ENCODE measurements around the gene AADAC.
"Not testable (repeated sequence)": the region's sequence is repeated elsewhere in the genome, so short reads cannot be mapped to it uniquely, and the experiment has no call there.

AADAC gene, protein sequence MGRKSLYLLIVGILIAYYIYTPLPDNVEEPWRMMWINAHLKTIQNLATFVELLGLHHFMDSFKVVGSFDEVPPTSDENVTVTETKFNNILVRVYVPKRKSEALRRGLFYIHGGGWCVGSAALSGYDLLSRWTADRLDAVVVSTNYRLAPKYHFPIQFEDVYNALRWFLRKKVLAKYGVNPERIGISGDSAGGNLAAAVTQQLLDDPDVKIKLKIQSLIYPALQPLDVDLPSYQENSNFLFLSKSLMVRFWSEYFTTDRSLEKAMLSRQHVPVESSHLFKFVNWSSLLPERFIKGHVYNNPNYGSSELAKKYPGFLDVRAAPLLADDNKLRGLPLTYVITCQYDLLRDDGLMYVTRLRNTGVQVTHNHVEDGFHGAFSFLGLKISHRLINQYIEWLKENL

DNA sequence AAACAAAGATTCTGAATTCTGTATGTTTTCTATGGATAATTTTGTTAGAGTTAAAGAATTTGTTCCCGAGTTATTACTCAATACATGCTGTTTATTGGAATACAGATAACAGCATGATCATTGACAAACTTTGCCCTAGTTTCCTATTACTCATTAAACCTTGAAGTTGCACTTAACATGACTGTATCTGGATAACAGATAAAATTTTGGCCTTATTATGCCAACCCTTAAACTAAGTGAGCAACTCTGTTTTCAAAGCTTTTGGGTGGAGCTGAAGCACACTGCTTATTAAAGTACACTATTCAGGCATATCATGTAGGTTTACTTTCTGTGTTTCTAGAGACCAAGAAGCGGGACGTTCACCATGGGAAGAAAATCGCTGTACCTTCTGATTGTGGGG lies at the start of gene AADAC:
AADAC (plus strand) TSS at position 318 of the 400 bp plus-strand sequence; CDS start at position 365, 47 bp downstream.
- no peak for DNase-seq (ENCODE audit: low read depth)

DNA sequence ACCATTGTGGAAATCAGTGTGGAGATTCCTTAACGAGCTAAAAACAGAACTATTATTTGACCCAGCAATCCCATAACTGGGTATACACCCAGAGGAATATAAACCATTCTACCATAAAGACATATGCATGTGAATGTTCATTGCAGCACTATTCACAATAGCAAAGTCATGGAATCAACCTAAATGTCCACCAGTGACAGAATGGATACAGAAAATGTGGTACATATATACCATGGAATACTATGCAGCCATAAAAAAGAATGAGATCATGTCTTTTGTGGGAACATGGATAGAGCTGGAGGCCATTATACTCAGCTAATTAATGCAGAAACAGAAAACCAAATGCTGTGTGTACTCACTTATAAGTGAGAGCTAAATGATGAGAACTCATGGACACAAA lies 49.2 kb upstream of the AADAC start:
- not testable (repeated sequence) for DNase-seq (ENCODE audit: low read depth)

DNA sequence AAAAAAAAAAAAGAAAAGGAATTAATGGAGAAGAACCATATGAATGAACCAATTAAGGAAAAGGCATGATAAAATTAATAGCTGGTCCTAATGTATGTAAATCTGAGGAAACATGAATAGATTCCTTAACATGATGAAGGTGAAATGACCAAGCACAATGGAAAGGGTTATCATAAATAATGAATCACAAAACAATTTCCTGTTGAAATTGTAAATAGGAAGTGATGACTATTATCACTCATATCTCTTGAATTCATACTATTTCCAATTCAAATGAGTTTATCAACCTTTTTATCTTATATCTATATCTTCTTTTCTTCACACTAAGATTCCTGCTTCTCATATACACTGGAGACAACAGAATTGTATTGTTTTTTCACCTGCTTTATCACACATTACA lies 48.2 kb upstream of the AADAC start:
- no peak for DNase-seq (ENCODE audit: low read depth)

DNA sequence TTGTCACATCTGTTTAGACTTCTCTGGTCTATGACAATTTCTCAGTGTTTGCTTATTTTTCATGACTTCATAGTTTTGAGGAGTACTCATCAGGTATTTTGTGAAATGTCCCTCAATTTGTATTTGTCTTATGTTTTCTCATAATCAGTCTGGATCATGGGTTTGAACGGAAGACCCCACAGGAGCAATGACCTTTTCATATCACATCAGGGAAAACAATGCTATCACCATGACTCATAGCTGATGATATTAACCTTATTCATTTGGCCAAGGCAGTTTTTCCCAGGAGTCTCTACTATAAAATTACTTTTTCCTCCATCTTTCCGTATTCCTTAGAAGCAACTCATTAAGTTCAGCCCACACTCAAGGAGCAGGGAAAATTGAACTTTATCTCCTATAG lies 47.5 kb upstream of the AADAC start:
- DNase-seq (ENCODE audit: low read depth) = no peak

DNA sequence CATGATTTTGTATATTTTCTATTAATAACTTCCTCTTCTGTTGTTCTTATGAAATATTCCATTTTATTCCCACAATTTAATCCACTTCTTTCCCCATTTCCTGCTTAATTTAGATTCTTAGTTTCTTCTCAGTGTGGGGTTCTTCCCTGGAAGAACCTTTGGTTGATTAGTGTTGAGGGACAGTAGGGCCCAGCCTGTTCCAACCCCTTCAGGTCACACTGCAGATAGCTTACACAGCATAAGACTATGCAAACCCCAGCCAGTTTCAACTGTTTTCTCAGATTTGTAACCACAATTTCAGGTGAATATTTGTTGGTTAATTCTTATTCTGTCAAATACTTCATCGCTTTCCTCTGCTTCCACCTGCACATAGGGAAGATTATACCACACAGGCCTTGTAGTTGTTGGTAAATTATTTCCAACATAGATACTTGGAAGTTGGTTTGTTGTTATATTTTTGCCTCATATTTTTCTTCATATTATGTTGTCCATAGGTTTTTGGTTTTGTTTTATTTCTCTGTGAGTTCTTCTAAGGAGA lies 45.5 kb upstream of the AADAC start:
- no peak for DNase-seq (ENCODE audit: low read depth)

DNA sequence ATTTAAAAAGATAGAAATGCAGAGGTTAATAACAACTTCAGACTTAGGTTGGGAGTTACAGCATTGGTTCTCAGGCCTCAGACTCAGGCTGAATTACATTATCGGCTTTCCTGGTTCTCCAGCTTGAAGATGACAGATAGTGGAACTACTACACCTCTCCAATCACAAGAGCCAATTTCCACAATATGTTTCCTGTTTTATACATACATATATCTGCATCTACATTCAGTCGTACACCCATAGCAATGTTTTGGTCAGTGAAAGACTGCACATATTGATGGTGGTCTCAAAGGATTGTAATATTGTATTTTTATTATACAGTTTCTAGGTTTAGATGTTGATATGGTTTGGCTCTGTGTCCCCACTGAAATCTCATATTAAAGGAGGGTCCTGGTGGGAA lies 44.7 kb upstream of the AADAC start:
- DNase-seq (ENCODE audit: low read depth) = no peak

DNA sequence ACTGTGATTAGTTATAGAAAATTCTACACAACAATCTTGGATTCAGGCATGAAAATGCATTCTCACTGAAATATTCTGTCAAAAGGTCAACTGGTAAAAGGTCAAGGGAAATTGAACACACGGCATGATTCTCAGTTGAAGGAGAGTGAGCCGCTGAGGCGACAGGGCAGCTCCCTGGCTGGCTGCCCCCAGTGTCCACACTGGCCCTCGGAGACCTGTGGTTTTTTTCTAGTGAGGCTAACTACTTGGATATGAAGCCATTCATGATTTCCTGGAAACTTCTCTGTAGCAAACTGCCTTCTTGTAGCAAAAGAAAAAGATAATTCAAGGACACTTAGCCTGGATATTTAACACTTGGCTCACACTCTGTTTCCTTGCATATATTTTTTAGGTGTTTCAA lies 43.0 kb upstream of the AADAC start:
- DNase-seq (ENCODE audit: low read depth) = no peak

DNA sequence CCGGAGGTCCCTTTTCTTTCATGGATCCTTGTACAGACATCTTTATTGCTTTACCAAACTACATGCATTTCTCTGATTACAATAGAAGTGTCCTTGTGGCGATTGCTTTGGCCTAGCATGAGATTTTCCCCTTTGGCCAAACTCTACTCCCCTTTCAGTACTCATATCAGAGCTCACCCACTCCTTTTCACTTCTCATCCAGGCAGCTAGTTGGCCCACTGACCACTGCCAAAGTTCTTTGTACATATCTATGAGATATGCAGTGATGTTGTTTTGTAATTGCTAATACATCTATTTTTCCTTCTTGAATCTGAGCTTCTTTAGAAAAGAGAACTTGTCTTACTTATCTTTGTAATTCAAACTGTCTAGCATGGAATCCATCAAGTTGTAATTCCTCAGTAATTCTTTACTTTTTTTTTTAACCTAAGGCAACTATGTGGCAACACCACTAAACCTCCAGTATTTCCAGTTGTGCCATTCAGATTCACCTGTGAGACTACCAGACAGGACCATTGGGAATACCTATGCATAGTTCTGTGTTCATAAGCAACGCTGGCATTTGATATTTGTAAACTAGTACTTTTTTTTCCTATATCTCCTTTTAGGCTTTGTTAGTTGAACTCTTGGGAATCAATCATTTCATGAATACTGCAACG lies 41.0 kb upstream of the AADAC start:
- no peak for DNase-seq (ENCODE audit: low read depth)

DNA sequence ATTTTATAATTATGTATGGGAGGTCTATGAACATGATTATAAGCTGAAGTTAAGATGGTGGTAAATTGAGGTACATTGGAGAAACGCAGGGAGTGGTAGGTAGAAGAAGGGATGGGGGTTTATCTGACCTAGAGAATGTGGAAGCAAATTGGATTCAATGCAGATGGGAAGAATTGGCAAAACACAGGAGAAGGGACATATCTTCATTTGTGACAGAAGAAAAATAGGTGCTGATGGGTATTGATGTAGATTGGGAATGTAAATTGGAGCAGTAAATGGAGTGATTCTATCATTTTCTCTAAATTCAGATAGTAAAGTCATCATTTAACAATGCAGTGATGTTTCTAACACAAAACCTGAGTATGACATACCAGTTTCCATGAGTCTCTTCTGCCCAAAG lies 39.7 kb upstream of the AADAC start:
- DNase-seq (ENCODE audit: low read depth) = no peak

DNA sequence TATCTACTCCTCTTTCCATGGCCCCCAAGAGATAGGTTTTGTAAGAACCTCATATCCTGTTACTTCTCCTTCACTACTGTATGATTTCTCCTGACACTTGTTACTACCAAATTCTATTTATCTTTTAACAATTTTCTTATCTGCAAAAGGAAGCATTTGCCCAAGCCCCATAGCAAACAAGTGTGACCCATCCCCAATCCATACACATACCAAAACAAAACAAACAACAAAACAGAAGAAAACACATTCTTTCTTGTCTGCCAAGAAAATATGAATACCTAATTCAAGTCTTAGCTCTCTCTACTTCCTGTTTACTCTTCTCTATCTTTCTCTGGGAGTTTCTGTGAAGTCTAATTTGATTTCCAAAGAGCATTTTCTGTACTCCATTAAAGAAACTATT lies 39.0 kb upstream of the AADAC start:
- DNase-seq (ENCODE audit: low read depth) = no peak

DNA sequence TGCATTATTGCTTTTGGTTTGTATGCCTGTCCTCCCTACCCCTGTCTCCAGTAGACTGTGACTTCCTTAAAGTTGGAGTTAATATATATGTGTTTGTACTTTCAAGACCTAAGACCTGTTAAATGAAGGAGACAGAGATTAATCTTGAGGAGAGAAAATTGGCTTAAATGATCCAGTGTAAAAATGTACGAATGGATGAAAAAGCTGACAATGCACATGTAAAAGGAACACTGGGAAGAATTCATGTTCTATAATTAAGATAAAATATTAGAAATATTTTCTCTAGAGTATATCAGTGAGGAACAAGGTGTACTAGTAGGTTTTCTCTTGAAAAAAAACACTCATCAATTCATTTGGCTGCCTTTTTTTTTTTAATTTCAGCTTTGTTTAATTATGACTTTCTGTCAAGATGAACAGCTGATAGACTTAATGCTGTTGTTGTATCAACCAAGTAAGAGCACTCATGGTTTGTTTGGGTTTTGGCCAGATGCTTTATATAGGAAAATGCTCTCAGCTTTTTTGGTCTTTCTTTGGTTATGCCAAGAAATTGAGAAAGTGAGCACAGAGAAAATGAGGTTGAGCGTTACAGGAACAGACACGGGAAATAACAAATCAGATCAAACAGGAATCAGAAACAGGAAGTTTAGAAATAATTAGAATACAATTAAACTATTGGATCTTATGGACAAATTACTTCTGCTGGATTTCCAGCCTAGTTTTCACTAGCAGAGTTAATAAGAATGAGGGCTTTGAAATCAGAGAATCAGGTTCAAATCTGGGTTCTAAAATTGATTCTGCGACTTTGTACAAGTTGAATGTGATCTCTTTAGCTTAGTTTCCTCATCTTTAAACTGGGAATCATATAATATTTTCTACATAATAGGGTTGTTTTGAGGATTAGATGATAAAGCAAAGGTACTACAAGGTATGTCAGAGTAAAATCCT lies 38.3 kb upstream of the AADAC start:
- DNase-seq (ENCODE audit: low read depth) = no peak

DNA sequence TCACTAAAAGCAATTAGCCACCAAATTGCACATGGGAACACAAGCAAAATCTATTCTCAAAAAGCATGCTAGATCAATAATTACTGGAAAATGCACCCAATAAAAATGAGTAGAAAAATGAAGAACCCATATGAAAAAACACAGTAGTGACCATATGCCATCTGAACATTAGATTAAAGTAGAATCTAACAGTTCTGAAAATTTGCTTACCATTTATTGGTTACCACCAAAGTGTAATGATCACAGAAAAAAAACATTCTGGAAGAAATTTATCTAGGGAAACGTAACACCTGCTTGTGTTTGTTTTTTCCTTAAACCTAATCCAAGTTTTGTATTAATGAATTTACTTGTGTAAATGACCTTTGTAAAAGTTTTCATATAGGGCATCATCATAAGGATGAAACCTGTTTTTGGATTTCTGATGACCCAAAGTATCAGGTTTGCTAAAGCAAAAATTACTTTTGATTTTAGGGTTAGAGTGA lies 37.6 kb upstream of the AADAC start:
- DNase-seq (ENCODE audit: low read depth) = no peak

DNA sequence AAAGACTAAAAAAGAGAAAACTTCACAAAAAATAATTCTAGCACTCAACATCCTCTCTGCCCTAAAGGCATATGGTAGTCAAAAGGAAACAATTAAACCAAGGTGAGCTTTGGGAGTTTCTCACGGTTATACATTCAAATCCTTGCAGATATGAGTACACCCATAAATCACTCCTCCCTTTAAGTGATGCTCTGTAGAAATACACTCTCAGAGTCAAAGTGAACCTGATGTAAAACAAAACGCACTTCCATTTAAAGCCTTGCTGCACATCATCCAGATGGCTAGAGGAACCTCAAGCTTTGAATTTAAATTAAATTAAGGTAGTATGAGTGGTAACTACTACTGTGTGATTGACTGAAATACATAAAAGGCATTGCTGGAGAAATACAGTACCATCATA lies 36.0 kb upstream of the AADAC start:
- no peak for DNase-seq (ENCODE audit: low read depth)

DNA sequence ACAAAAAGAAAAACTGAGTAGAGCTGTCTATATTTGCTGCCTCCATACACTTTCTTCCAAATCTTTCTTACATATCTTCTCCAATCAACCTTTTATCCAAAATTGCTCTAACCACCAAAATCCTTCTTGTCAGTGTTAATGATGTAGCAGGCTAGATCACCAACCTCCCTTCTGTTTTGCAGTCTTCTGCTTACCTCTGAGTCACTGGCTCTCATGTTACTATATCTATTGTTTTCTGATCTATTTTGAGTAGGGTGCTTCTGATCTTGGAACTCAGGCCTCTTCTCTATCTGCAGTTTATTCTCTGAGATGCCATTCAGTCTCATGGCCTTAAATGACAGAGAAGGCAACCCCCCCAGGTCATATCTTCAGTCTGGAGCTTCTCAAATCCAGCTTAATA lies 26.3 kb upstream of the AADAC start:
- no peak for DNase-seq (ENCODE audit: low read depth)

DNA sequence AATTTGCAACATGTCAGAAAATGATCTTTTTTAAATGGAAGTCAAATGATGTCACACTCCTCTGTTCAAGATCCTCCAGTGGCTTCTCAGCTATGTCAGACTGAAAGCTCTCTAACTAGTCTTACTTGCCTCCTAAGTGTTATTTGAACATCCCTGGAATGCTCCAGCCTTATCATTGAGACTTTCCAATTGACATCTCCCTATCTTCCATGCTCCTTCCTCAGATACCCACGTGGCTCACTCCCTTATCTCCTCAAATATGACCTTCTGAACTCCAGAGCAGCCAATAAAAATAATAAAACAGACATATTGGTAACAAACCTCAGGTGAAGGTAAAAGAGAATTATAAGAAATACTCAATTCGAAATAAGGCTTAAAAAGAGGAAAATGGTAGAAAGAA lies 25.5 kb upstream of the AADAC start:
- DNase-seq (ENCODE audit: low read depth) = no peak

DNA sequence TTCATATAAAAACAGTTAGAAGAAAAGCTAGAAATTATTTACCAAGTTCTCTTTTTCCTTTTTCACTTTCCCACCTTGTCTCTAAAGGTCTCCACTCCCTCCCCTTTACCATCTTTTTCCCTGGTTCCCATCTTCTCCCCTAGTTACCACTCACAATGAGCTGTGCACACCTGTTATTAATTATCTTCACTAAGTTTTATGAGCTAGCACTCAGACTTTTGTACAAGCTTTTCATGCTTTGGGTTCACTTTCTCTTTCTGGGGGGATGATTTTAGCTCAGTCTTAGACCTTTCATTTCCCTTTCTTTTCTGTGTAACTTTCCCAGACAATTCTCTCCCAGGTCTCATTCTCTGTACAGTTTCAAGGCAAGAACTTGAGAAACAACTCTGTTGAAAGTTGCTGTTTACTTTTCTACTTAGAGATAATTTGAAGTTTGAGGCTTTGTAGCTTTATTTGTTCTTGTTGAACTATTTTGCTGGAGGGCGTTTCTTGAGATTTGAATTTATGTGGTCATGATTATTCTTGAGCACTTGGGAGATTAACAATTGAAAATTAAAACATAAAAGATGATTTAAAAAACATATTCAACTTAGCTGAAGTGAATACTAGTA lies 24.0 kb upstream of the AADAC start:
- no peak for DNase-seq (ENCODE audit: low read depth)

DNA sequence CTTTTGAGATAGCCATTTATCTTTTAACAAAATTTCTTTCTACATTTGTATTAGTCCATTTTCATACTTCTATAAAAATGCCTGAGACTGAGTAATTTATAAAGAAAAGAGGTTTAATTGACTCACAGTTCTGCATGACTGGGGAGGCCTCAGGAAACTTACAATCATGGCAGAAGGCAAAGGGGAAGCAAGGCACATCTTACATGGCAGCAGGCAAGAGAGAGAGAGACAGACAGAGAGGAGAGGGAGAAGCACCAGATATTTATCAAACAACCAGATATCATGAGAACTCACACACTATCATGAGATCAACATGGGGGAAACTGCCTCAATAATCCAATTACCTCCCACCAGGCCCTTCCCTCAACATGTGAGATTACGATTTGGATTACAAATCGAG lies 23.2 kb upstream of the AADAC start:
- DNase-seq (ENCODE audit: low read depth) = not testable (repeated sequence)

DNA sequence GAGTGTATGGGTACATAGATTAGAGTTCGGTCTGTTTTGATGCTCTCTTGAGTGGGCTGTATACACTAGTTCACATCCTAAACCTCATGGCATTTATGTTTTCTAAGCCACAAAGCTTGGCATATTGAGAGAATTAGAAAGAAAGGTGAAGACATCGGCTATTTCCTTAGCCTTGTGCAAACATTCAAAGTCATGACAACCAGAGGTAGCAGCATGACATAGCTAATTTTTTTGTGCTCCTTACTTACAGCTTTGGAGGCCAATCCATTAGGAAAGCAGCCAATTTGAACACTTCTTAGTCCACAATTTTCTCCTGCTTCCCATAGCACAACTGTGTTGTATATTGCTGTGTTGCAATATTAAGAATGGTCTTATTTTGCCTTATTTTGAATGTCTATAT lies 21.5 kb upstream of the AADAC start:
- no peak for DNase-seq (ENCODE audit: low read depth)

DNA sequence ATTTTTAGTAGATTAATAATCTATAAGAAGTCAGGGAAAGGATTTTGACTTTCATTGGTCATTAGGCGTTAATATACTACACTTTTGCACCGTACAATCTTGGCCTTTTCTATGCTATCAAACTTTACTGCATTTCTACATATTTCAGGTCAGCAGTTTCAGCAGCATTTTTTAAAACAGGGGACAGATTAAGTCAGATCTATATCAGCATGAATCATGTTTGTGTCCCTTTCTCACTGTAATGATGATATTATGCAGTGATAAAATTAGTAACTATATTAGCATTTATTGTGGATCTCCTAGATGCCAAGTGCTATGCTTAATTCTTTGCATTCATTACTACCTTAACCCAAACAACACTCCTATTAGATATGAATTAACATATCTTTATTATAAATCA lies 20.3 kb upstream of the AADAC start:
- no peak for DNase-seq (ENCODE audit: low read depth)

DNA sequence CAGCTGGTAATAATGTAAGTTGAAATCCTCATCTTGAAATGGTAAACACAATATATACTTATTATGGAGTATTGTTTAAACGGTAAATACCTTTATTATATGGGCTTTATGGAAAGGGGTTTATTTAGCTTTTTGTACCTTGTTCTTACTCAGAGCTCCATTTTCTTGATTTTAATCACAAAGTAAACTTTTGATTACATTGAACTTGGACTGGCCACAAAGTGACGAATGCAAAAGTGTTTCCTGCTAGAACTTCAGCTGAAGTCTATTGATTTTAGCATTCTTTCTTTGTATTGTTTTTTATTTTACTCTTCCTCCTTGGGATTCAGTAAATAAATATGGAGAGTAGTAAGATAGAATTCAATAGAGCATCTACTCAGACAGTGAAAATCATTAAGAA lies 19.8 kb upstream of the AADAC start:
- DNase-seq (ENCODE audit: low read depth) = no peak

DNA sequence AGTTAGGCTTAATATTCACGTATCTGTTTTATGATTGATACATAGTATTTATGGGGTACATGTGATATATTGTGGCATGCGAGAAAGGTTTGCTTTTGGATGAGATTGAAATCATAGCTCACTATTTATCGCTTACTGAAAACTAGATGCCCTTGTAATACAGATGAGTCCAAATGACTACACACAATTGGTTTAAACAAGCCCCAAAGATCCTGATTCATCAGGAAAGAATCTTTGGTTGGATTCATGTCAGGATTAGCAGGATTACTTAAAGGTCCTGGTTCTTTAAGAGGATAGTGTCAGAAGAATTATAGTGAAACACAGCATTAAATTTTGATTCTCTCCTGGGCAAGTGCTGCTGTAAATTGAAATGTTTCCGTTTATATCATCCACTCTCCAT lies 18.6 kb upstream of the AADAC start:
- DNase-seq (ENCODE audit: low read depth) = no peak

Measured in stimulated activated CD8-positive, alpha-beta memory T cell treated with anti-CD3 and anti-CD28 coated beads, Interleukin-7, amount 100 ng/mL, for 24 hours (primary cell).